Right cardiac atrium (tissue), 5 donors: ENCODE results near the gene BEGAIN. TPM values are rescaled to one million over a fixed set of nuclear protein-coding genes. Genes with fewer than 3 reads are reported as not detected.
A peak's percentile ranks its signal among the peaks of the same experiment; 100 is the strongest.

ENCODE experiments used
- ATAC-seq, 2 donors: fragments of 200-7000 bp; cut with Tn5 transposase; one replicate each; pipeline versions ENCODE4 v1.8.0 to v1.9.1; 2020; ENCODE audit warnings: moderate library complexity in 2 of 2, mild to moderate bottlenecking in 1 of 2
- DNase-seq, 3 donors: peaks; one replicate each; pipeline ENCODE4 v3.0.0-alpha.2; 2020
- H3K27ac ChIP-seq: one replicate; pipeline ENCODE4 v1.5.1; 2013; ENCODE audit warnings: mild to moderate bottlenecking, low read length, control low read depth, moderate library complexity
- H3K27me3 ChIP-seq: one replicate; pipeline ENCODE4 v1.6.1; 2013; ENCODE audit not compliant: control insufficient read depth, insufficient read depth
- H3K4me1 ChIP-seq: one replicate; pipeline ENCODE4 v1.6.1; 2013; ENCODE audit warnings: low read length; ENCODE audit not compliant: control insufficient read depth, insufficient read depth
- H3K4me3 ChIP-seq: one replicate; pipeline ENCODE4 v1.5.1; 2013; ENCODE audit warnings: low read length, control low read depth
- H3K9me3 ChIP-seq: one replicate; pipeline ENCODE4 v1.6.1; 2013; ENCODE audit warnings: low read length; ENCODE audit not compliant: control insufficient read depth
- WGBS: extraction: QIAGEN DNeasy Blood & Tissue Kit; methylation state at CpG from one replicate; pipeline ENCODE4 v1.1.7; 2013; 5-methylcytosine and 5-hydroxymethylcytosine counted together
- intact Hi-C, 4 donors: fragments of 100-400 bp; cut with DNase I; formaldehyde crosslinking; loops; one replicate each; pipeline versions ENCODE4 v1.11.0 to v1.14.0; 2022 to 2023
- polyA plus RNA-seq: library from polyadenylated mRNA; stranded (reverse); fragments of 200-250 nt; gene quantifications from one replicate; pipeline ENCODE4 v1.2.3, GENCODE V29; 2013
- total RNA-seq, 4 donors: library from RNA; stranded (reverse); fragmentation: NEBNext Ultra II Directional; extraction: Animal tissue kit (Norgen Biotek cat#: 25700); gene quantifications; one replicate each; pipeline ENCODE4 v1.2.1, GENCODE V29; 2021
- donor health status: healthy with polysubstance abuse.
- donor health status: DM: no; HTN: yes; CAD: no.
- donor health status: DM: no; HTN: no; CAD: no.
- donor health status: DM: no; HTN: yes; CAD: no; lungs with severe emphysema.
- donor health status: DM: yes; HTN: yes; CAD: no.

BEGAIN gene
- total and polyA plus RNA-seq, 5 donors: 1.4 to 2.7 (median 1.6) TPM

- intact Hi-C loops: loop anchor here in 1 of 4 donors (10.0 kb wide), 1 partner anchor 141 kb away; no protein-coding TSS in a partner anchor
- no peak overlapping the region for H3K27ac ChIP-seq
- WGBS: 79% methylated on average over 5 of the region's 5 CpGs
Measured at GRCh38 chr14:100545359-100545758, 41.9 kb downstream of the BEGAIN start.

GRCh38 chr14:100544506-100545141 is 42.6 kb downstream of the BEGAIN start:
- no peak overlapping the region for H3K27ac ChIP-seq
- no peaks in the 10 kb centered on the region for H3K4me1 ChIP-seq
- H3K9me3 ChIP-seq: no peaks in the 10 kb centered on the region
- 94% methylated on average over 15 of the region's 15 CpGs for WGBS
- intact Hi-C loops: loop anchor here in 1 of 4 donors (10.0 kb wide), 1 partner anchor 140 kb away; no protein-coding TSS in a partner anchor
- ATAC-seq (no peak), DNase-seq (peak in 2 of 3 donors; percentile 37 to 41)
- no peak overlapping the region for H3K4me3 ChIP-seq
- no peaks in the 10 kb centered on the region for H3K27me3 ChIP-seq

More at GRCh38 chr14:100545359-100545758, 41.9 kb downstream of the BEGAIN start:
- DNase-seq: peak in 1 of 3 donors; percentile 12
- H3K9me3 ChIP-seq: no peaks in the 10 kb centered on the region
- H3K4me1 ChIP-seq: no peaks in the 10 kb centered on the region
- ATAC-seq: no peak
- no peak overlapping the region for H3K4me3 ChIP-seq
- H3K27me3 ChIP-seq: no peaks in the 10 kb centered on the region

GRCh38 chr14:100543471-100544455 is 43.5 kb downstream of the BEGAIN start:
- H3K4me1 ChIP-seq: no peaks in the 10 kb centered on the region
- H3K4me3 ChIP-seq: no peak overlapping the region
- 86% methylated on average over 19 of the region's 19 CpGs for WGBS
- intact Hi-C loops: loop anchor here in 1 of 4 donors (10.0 kb wide), 1 partner anchor 139 kb away; no protein-coding TSS in a partner anchor
- ATAC-seq (no peak), DNase-seq (peak in 2 of 3 donors; percentile 34 to 44)
- no peaks in the 10 kb centered on the region for H3K27me3 ChIP-seq
- H3K9me3 ChIP-seq: no peaks in the 10 kb centered on the region
- no peak overlapping the region for H3K27ac ChIP-seq

DNA sequence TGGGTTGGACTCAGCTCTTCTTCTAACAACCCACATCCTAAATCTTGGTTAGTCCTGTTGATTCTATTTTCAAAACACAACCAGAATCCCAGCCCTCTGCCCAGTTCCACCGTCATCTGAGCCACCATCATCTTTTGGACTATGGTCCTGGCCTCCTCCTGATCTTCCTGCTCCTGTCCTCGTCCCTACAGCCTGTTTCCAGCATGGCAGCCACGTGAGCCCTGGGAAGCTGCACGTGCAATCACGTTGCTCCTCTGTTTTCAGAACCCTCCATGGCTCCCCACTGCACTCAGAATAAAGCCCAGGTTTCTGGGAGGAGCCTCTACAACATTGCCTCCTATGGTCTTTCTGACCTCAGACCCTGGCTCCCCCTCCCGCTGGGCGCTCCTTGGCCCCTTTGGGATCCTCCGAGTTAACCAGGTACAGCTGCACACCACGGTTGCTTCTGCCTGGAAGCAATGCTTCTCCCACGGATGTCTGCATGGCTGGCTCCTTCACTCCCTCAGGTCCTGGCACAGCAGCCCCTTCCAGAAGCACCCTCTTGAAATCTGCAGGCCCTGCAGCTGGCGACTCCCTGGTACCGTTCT is 44.5 kb downstream of the BEGAIN start:
- Histone ChIP-seq H3K4me3 (no peak overlapping the region), H3K27me3 (no peaks in the 10 kb centered on the region), H3K27ac (no peak overlapping the region), H3K9me3 (no peaks in the 10 kb centered on the region), H3K4me1 (no peaks in the 10 kb centered on the region)
- intact Hi-C loops: loop anchor here in 1 of 4 donors (10.0 kb wide), 1 partner anchor 138 kb away; no protein-coding TSS in a partner anchor
- no peak for ATAC-seq
- 86% methylated on average over 12 of the region's 12 CpGs for WGBS
- DNase-seq: peak in 2 of 3 donors; percentile 7 to 10

DNA sequence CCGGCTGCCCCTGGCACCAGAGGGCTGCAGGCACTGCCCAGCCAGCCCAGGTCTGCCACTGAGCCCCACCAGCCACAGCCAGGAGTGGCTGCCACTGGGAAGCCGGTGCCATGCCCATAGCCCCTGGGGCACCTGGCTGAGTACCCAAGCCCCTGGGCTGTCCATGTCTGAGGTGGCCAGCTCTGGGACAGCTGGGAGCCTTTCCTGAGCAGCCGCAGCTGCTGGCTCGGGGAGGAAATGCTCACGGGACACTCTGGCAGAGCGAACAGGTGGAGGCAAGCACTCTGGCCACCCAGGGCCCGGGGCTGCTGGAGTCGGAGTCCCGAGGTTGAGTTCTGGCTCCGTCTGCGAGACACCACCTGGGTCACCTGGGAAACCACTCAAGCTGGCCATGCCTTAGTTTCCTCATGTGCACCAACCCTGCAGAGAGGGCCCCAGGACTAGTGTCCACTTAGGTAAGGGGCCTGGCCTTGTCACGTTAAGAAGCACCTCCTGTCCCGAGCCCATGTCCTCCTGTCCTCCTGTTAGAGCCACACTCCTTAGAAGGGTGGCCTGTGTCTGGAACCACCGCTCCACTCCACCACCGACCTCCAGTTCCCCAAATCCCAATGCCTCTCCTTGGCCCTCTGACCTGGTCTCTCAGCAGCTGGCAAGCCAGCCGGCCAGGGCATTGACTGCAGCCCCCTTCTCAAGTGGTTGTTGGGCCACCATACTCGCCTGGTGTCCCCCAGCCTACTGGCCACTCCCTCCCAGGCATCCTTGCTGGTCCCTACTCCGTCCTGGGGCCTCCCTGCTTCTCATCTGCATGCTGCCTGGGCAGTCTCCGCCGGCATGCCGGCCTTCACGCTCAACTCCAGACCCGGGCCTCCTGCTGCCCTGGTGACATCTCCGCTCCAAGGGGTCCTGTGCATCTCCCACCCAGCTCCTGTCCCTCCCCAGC is 45.3 kb downstream of the BEGAIN start:
- peak; percentile 2 to 52 (median 31) for DNase-seq
- intact Hi-C loops: loop anchor here in 1 of 4 donors (10.0 kb wide), 1 partner anchor 137 kb away; no protein-coding TSS in a partner anchor
- H3K4me3 ChIP-seq: no peak overlapping the region

GRCh38 chr14:100540926-100541620 is 46.1 kb downstream of the BEGAIN start:
- H3K4me1 ChIP-seq: no peaks in the 10 kb centered on the region
- intact Hi-C loops: loop anchor here in 1 of 4 donors (10.0 kb wide), 1 partner anchor 136 kb away; no protein-coding TSS in a partner anchor
- DNase-seq (peak; percentile 8 to 57 (median 34)), ATAC-seq (no peak)
- H3K9me3 ChIP-seq: no peaks in the 10 kb centered on the region
- 88% methylated on average over 18 of the region's 18 CpGs for WGBS
- H3K27me3 ChIP-seq: no peaks in the 10 kb centered on the region
- no peak overlapping the region for H3K4me3 ChIP-seq
- H3K27ac ChIP-seq: no peak overlapping the region

More for the DNA sequence above, 45.3 kb downstream of the BEGAIN start:
- H3K27me3 ChIP-seq: no peaks in the 10 kb centered on the region
- 87% methylated on average over 24 of the region's 24 CpGs for WGBS
- no peak overlapping the region for H3K27ac ChIP-seq
- no peaks in the 10 kb centered on the region for H3K9me3 ChIP-seq
- no peaks in the 10 kb centered on the region for H3K4me1 ChIP-seq
- ATAC-seq: no peak

DNA sequence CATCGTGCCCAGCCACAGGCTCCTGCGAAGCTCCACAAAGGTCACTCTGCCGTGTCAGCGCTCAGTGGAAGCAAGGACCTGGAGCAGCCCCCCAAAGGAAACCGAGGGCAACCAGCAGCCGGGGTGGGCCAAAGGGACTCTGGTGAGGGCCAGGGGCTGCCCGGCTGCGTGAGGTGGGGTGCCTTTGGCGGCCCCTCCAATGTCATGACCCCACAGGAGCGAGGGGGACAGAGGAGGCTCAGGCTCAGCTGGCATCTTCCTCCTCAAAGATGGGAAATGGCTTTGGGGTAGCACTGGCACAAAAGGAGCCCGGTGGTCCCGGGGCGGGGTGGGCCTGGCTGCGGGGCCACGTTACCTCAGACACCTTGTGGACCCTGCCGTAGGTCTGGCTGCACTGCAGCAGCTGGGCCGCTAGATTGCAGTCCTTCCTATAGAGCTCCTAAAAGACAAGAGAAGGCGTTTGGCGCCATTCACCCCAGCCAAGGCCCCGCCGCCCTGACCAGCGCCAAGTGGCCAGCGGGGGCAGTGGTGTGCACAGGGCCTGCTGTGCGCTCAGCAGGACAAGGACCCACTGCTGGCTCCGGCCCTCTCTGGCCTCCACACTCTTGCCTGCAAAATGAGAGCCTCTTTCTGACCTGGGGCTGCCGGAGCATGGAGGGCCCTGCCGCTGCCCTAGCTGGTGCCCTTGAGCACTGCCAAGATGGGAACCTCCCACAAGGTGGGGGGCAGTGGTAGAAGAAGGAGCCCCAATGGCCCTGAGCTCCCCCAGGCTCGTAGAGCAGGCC is 46.9 kb downstream of the BEGAIN start:
- ATAC-seq: peak in 1 of 2 donors; percentile 14
- Histone ChIP-seq H3K4me3 (no peak overlapping the region), H3K27ac (no peak overlapping the region), H3K9me3 (no peaks in the 10 kb centered on the region), H3K27me3 (no peaks in the 10 kb centered on the region), H3K4me1 (no peaks in the 10 kb centered on the region)
- intact Hi-C loops: loop anchor here in 1 of 4 donors (10.0 kb wide), 1 partner anchor 136 kb away; no protein-coding TSS in a partner anchor
- 87% methylated on average over 28 of the region's 28 CpGs for WGBS
- DNase-seq: peak; percentile 15 to 48 (median 43)

GRCh38 chr14:100539766-100540140 is 47.5 kb downstream of the BEGAIN start:
- H3K9me3 ChIP-seq: no peaks in the 10 kb centered on the region
- intact Hi-C loops: loop anchor here in 1 of 4 donors (10.0 kb wide), 1 partner anchor 135 kb away; no protein-coding TSS in a partner anchor
- no peaks in the 10 kb centered on the region for H3K4me1 ChIP-seq
- ATAC-seq (no peak), DNase-seq (peak in 2 of 3 donors; percentile 5 to 46)
- no peaks in the 10 kb centered on the region for H3K27me3 ChIP-seq
- H3K27ac ChIP-seq: no peak overlapping the region
- 91% methylated on average over 13 of the region's 13 CpGs for WGBS
- no peak overlapping the region for H3K4me3 ChIP-seq
